HUES64 (cell line): Measurements from ENCODE around the gene ADGRL3.
A peak's percentile ranks its signal among the peaks of the same experiment; 100 is the strongest.

Source experiments
- H3K27ac ChIP-seq: 2 replicates; pipeline ENCODE4 v1.7.0; 2013; ENCODE audit warnings: low read depth, low read length, inconsistent platforms
- H3K27me3 ChIP-seq: 2 replicates; pipeline ENCODE4 v1.6.1; 2013; ENCODE audit warnings: mild to moderate bottlenecking, low read length; ENCODE audit not compliant: insufficient read depth
- H3K36me3 ChIP-seq: 2 replicates; pipeline ENCODE4 v1.6.1; 2013; ENCODE audit warnings: mild to moderate bottlenecking, low read length; ENCODE audit not compliant: insufficient read depth
- H3K4me1 ChIP-seq: 2 replicates; pipeline ENCODE4 v1.6.1; 2013; ENCODE audit warnings: mild to moderate bottlenecking, low read length, moderate library complexity; ENCODE audit not compliant: insufficient read depth
- H3K4me3 ChIP-seq: 2 replicates; pipeline ENCODE4 v1.5.1; 2013; ENCODE audit warnings: mild to moderate bottlenecking, low read length, moderate library complexity
- H3K9ac ChIP-seq: 2 replicates; pipeline ENCODE4 v1.6.1; 2013; ENCODE audit warnings: mild to moderate bottlenecking, low read depth, low read length
- H3K9me3 ChIP-seq: 2 replicates; pipeline ENCODE4 v1.6.1; 2013; ENCODE audit warnings: low read depth, low read length; ENCODE audit not compliant: insufficient read depth
- WGBS: fragments of 150-250, 120-280 bp; methylation state at CpG from one replicate; pipeline ENCODE4 v1.1.7; 2013; ENCODE audit warnings: missing lambda C conversion rate; 5-methylcytosine and 5-hydroxymethylcytosine counted together

ADGRL3 gene

DNA sequence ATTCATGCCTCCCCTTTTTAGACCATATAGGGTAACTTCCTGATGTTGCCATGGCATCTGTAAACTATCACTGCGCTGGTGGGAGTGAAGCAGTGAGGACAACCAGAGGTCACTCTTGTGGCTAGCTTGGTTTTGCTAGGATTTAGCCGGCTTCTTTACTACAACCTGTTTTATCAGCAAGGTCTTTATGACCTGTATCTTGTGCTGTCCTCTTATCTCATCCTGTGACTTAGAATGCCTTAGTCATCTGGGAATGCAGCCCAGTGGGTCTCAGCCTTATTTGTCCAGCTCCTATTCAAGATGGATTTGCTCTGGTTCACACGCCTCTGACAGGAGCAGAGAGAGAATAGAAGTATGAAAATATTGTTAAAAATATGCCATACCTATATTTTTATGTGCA lies 355.7 kb downstream of the ADGRL3 start:
- Histone ChIP-seq H3K9ac (no peak overlapping the region), H3K9me3 (no peaks in the 10 kb centered on the region), H3K27me3 (no peaks in the 10 kb centered on the region), H3K36me3 (no peaks in the 10 kb centered on the region), H3K4me1 (peaks cover 23% of the 10 kb centered on the region), H3K27ac (peak overlapping the region; percentile 5; the same call in 1 of the 2 replicates), H3K4me3 (no peak overlapping the region)
- 70% methylated on average over 2 of the region's 3 CpGs for WGBS

- H3K4me3 ChIP-seq, result no peak overlapping the region
- no peaks in the 10 kb centered on the region for H3K27me3 ChIP-seq
- no peaks in the 10 kb centered on the region for H3K36me3 ChIP-seq
- WGBS, result 76% methylated on average over 1 of the region's 1 CpG
- peak overlapping the region; percentile 5; the same call in 1 of the 2 replicates for H3K27ac ChIP-seq
- H3K9ac ChIP-seq, result no peak overlapping the region
- peaks cover 23% of the 10 kb centered on the region for H3K4me1 ChIP-seq
- no peaks in the 10 kb centered on the region for H3K9me3 ChIP-seq
Measured at GRCh38 chr4:61556277-61556676, 356.2 kb downstream of the ADGRL3 start.

DNA sequence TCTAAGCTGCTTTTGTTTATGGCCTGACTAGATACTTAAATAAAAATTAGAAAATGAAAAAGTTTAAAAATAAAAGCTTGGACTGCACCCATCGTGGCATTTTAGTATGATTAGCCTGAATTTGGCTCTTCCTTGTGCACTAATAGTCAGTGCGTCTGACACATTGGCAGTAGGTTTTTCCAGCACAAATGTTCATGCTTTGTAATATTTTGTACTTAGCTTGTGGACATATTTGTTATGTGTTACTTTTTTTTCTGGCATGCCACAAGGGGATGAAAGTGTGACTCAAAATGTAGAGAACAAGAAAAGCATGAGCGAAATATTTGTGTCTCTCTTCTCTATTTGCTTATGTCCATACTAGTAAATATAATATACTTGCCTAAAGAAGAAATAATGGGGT lies 359.3 kb downstream of the ADGRL3 start:
- WGBS, result 90% methylated on average over 3 of the region's 3 CpGs
- Histone ChIP-seq H3K36me3 (no peaks in the 10 kb centered on the region), H3K9me3 (no peaks in the 10 kb centered on the region), H3K9ac (no peak overlapping the region), H3K27ac (no peak overlapping the region), H3K4me3 (no peak overlapping the region), H3K27me3 (no peaks in the 10 kb centered on the region), H3K4me1 (peaks cover 15% of the 10 kb centered on the region)

GRCh38 chr4:61561028-61561427 lies 360.9 kb downstream of the ADGRL3 start:
- H3K27me3 ChIP-seq, result no peaks in the 10 kb centered on the region
- peaks cover 2% of the 10 kb centered on the region for H3K4me1 ChIP-seq
- no peak overlapping the region for H3K9ac ChIP-seq
- H3K36me3 ChIP-seq, result no peaks in the 10 kb centered on the region
- H3K27ac ChIP-seq, result no peak overlapping the region
- H3K9me3 ChIP-seq, result no peaks in the 10 kb centered on the region
- H3K4me3 ChIP-seq, result no peak overlapping the region

DNA sequence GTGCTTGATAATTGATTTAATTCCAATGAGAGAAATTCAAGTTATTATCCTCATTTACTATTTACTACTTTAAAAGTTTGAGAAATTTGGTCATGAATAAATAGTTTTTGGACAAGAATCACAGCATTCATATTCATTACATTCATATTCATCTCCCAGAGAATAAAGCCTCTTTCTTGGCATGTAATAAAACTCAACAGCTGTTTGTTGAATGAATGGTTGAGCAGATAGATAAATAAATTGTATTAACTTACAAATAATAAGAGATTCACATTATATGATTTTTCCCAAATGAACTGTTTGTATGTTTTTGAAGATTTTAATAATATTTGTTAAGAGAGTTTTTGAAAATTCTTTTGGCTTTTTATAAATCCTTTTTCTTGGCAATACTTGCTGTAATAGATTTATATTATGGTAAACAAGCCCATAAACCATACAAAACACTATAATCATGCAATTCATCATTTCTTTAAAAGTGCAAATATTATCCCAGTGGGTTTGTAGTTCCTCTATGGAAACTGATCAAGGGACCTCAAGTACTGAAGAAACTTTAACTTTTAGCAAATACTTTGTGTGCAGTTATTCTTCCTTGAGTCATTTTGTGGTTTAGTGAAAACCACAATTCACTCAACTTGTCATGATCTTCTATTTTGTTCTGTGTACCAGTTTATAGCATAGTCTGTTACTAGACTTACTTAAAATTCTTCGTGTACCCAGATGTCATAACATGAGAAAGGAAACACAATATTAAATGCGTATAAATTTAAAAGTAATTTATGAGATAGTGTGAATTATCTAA lies 371.8 kb downstream of the ADGRL3 start:
- Histone ChIP-seq H3K27ac (no peak overlapping the region), H3K4me1 (no peaks in the 10 kb centered on the region), H3K27me3 (no peaks in the 10 kb centered on the region), H3K9me3 (no peaks in the 10 kb centered on the region), H3K9ac (no peak overlapping the region), H3K4me3 (no peak overlapping the region), H3K36me3 (no peaks in the 10 kb centered on the region)
- WGBS, result 100% methylated on average over 1 of the region's 2 CpGs

DNA sequence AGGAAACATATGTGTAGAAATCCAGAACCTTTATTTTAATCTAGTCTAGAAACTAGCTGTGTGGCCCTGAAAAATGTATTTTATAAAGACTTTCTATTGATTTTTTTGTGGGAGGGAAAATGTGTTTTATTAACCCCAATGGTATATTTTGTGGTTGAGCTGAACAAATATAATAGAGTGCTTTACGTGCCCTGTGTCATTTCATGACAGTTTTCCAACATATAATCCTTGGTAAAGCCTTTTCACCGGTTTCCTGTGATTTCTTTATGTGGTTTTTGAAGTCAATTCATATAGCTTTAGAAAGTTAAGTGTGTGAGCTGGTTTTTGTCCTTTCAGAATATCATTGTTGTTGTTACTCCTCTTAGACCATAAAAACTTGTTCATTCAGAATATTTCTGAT lies 375.7 kb downstream of the ADGRL3 start:
- no peaks in the 10 kb centered on the region for H3K9me3 ChIP-seq
- H3K4me3 ChIP-seq, result no peak overlapping the region
- H3K27ac ChIP-seq, result no peak overlapping the region
- no peak overlapping the region for H3K9ac ChIP-seq
- H3K36me3 ChIP-seq, result no peaks in the 10 kb centered on the region
- WGBS, result 83% methylated on average over 1 of the region's 2 CpGs
- no peaks in the 10 kb centered on the region for H3K27me3 ChIP-seq
- no peaks in the 10 kb centered on the region for H3K4me1 ChIP-seq

DNA sequence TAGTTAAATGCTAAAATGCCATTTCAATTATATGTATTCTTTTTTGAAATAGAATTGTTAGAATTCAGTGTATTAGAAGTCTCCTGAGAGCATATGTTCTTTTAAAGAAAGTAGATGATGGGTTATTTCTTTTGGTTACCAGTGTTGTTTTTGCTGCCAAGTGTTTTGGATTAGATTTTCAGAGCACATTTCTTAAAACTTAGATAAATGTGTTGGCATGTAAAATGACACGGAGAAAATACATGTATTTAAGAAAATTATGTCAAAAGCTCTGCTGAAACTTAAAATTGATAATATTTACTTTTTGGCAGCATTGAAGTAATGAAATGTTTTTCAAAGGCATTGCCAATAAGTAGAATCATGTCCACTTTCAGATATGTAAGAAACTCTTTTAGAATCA lies 379.7 kb downstream of the ADGRL3 start:
- H3K9ac ChIP-seq, result no peak overlapping the region
- H3K4me3 ChIP-seq, result no peak overlapping the region
- 100% methylated on average over 1 of the region's 1 CpG for WGBS
- no peaks in the 10 kb centered on the region for H3K36me3 ChIP-seq
- H3K27me3 ChIP-seq, result no peaks in the 10 kb centered on the region
- no peaks in the 10 kb centered on the region for H3K9me3 ChIP-seq
- H3K27ac ChIP-seq, result no peak overlapping the region
- peaks cover 6% of the 10 kb centered on the region; the same call in 1 of the 2 replicates for H3K4me1 ChIP-seq

DNA sequence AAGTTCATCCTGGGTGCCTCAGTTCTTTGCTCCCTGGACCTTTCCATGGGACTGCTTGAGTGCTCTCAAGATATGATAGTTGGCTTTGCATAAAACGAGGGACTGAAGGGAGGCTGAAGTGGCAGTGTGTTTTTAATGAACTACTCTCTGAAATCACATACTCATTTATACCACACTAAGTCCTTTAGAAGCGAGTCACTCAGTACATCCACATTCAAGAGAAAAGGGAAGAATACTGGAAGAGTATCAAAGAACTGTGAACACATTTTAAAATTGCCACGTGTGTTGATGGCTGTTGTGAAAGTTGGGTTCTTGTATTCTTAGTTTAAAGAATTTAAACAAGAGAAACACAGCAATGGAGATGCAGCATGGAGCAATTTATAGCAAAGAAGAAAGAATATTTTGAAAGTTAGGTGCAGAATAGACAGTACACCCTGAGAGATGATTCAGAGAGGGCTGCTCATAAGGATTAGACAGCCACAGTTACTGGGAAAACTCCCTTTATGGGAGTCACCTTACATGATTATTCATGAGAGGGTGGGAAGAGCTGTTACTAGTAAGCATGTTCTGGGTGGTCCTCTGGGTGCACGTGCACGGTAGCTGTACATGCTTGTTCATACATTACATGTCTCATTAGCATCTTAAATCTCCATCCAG lies 380.7 kb downstream of the ADGRL3 start:
- H3K27ac ChIP-seq, result no peak overlapping the region
- peaks cover 6% of the 10 kb centered on the region; the same call in 1 of the 2 replicates for H3K4me1 ChIP-seq
- 98% methylated on average over 5 of the region's 5 CpGs for WGBS
- H3K4me3 ChIP-seq, result no peak overlapping the region
- no peaks in the 10 kb centered on the region for H3K36me3 ChIP-seq
- H3K27me3 ChIP-seq, result no peaks in the 10 kb centered on the region
- no peaks in the 10 kb centered on the region for H3K9me3 ChIP-seq
- H3K9ac ChIP-seq, result no peak overlapping the region

DNA sequence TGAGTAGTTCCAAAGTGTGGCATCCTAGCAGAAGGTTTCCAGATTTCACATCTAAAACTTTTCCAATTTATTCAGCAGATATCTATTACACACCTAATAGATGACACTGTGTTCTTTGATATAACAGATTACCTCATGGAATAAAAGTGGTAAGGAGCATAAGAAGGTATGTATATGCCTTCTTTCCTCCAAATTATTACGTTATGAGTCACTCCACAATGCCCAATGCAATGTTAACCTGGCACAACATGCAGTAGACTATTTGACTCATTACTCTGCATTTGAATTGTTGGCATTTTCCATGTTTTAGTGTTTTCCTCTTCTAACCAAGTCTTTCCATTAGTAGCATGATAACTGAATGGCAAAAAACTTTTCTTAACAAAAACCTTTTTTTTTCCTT lies 383.6 kb downstream of the ADGRL3 start:
- peaks cover 6% of the 10 kb centered on the region; the same call in 1 of the 2 replicates for H3K4me1 ChIP-seq
- no peak overlapping the region for H3K4me3 ChIP-seq
- H3K27ac ChIP-seq, result no peak overlapping the region
- WGBS, result 82% methylated on average over 1 of the region's 1 CpG
- no peak overlapping the region for H3K9ac ChIP-seq
- H3K36me3 ChIP-seq, result no peaks in the 10 kb centered on the region
- no peaks in the 10 kb centered on the region for H3K9me3 ChIP-seq
- no peaks in the 10 kb centered on the region for H3K27me3 ChIP-seq

DNA sequence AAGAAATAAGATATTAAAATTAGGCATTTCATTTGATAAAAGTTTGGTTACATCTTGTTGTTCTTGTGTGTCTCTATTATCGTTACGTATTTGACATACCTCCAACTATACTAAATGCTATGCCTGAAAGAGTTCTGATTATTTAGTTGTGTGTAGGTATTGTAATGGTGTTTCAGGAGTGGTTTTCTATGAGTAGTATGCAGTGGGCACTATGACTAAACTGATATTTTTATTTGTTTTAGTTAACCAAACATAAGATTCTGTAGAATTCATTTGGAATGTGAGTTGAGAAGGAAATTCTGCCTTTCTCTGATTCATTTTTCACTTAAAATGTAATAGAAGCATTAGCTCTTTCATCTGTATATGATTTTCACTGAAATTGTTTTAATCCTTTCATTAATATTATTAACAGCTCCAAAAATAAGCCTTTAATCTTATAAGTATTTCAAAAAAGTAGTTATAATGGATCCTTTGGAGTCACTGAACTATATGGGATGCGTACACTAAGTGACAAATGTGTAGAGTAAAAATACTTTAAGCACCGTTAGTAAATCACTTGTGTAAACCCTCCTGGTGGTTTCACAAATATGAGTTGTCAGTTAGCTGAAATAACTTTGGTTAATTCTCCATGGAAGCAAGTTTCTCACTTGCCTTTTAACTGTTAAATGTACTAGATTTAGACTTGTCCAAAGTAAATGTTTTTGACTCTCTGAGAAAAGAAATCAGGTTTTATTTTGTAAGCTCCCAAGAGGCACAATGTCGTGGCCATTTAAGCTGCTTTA lies 388.7 kb downstream of the ADGRL3 start:
- Histone ChIP-seq H3K4me3 (no peak overlapping the region), H3K27me3 (no peaks in the 10 kb centered on the region), H3K9me3 (no peaks in the 10 kb centered on the region), H3K36me3 (no peaks in the 10 kb centered on the region), H3K27ac (no peak overlapping the region), H3K4me1 (0 out of 2 replicates have a peak, but pooled peaks cover 2% of the 10 kb centered on the region), H3K9ac (no peak overlapping the region)
- WGBS, result 89% methylated on average over 3 of the region's 5 CpGs

DNA sequence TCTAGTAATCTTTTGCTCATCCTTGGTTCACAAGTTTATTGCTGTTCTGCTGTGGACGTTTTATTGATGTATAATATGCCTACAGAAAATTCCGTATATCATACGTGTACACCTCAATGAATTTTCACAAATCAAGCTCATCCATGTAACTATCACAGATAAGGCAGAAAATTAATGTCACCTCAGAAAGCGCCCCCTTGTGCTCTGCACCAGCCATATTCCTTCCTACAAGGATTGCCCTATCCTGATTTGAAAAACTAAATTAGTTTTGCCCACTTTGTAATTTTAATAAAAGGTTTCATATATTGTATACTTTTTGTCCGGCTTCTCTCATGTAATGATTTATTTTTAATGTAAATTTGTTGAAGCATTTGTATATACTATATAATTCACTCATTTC lies 390.8 kb downstream of the ADGRL3 start:
- no peaks in the 10 kb centered on the region for H3K36me3 ChIP-seq
- WGBS, result 80% methylated on average over 4 of the region's 5 CpGs
- no peak overlapping the region for H3K9ac ChIP-seq
- no peak overlapping the region for H3K27ac ChIP-seq
- H3K27me3 ChIP-seq, result no peaks in the 10 kb centered on the region
- H3K9me3 ChIP-seq, result no peaks in the 10 kb centered on the region
- no peaks in the 10 kb centered on the region for H3K4me1 ChIP-seq
- H3K4me3 ChIP-seq, result no peak overlapping the region
